ACC112 (cell line): Measurements from ENCODE around the gene SLC25A53.
"Not testable (repeated sequence)": the region's sequence is repeated elsewhere in the genome, so short reads cannot be mapped to it uniquely, and the experiment has no call there.

Source experiments
- H2AFZ ChIP-seq: fragments of 200-600 bp; sonication (generic); one replicate; pipeline ENCODE4 v1.6.0; 2017; ENCODE audit warnings: antibody characterized with exemption, low read length; ENCODE audit not compliant: unreplicated experiment
- H3K27ac ChIP-seq: fragments of 200-600 bp; sonication (generic); 2 replicates; pipeline ENCODE4 v1.5.1; 2014; ENCODE audit warnings: low read depth, mild to moderate bottlenecking, antibody characterized with exemption, low read length, moderate library complexity
- H3K27me3 ChIP-seq: fragments of 200-600 bp; sonication (generic); 2 replicates; pipeline ENCODE4 v1.6.1; 2014; ENCODE audit warnings: mild to moderate bottlenecking, antibody characterized with exemption, low read length, moderate library complexity, mixed read lengths; ENCODE audit not compliant: insufficient read depth
- H3K36me3 ChIP-seq: fragments of 200-600 bp; sonication (generic); 2 replicates; pipeline ENCODE4 v1.6.1; 2016; ENCODE audit warnings: mild to moderate bottlenecking, antibody characterized with exemption, low read length, moderate library complexity, mixed read lengths; ENCODE audit not compliant: insufficient read depth
- H3K4me1 ChIP-seq: fragments of 200-600 bp; sonication (generic); one replicate; pipeline ENCODE4 v1.6.1; 2016; ENCODE audit warnings: low read length, mixed read lengths; ENCODE audit not compliant: insufficient read depth, unreplicated experiment, control insufficient read depth
- H3K4me3 ChIP-seq: fragments of 200-600 bp; sonication (generic); 2 replicates; pipeline ENCODE4 v1.5.1; 2014; ENCODE audit warnings: mild to moderate bottlenecking, low read depth, low read length
- H3K79me2 ChIP-seq: fragments of 200-600 bp; sonication (generic); one replicate; pipeline ENCODE4 v1.6.0; 2016; ENCODE audit warnings: low read length; ENCODE audit not compliant: control insufficient read depth, unreplicated experiment, insufficient read depth

SLC25A53 gene

DNA sequence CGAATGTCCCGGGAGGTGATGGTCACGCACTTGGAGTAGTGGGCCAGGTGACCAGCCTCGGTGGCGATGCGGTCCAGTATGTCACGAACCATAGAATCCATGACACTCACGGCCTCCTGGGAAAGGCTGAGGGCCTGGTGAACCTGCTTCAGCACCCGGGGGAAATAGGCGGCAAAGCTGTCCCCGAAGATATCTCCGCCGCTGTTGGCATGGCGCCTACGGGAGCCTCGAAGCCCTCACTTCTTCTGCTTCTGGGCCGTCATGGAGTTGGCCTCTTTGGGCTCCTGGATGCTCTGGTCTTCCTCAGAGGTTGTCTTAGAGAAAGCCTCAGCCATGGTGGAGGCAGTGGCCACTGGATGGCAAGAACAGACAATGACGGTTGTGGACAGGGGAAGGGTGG lies 94.2 kb downstream of the SLC25A53 start:
- H3K79me2 ChIP-seq, H2AFZ ChIP-seq, H3K36me3 ChIP-seq, H3K27ac ChIP-seq, H3K27me3 ChIP-seq, H3K4me1 ChIP-seq, H3K4me3 ChIP-seq: not testable (repeated sequence)

DNA sequence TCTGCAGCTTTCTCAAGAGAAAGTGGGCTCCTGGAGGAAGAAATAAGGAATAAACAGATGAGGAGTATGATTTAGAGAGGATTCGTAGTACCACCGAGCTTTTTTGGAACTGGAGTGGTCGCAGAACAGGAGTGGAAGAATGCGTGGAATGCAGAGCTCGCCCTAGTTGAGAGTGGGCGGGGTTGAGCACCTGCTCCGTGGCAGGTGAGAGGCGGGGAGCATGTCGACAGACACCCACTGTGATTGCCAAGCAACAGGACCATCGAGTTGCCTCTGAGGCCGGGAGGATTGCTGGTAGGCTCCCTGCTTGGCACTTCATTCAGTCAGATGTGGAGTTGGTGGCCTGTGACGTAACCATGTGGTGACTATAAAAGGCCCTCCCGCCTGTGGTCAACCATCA lies 101.9 kb downstream of the SLC25A53 start:
- not testable (repeated sequence) for H3K27me3 ChIP-seq, H3K36me3 ChIP-seq

More for the DNA sequence above, 101.9 kb downstream of the SLC25A53 start:
- H3K4me1 ChIP-seq, H3K79me2 ChIP-seq, H3K27ac ChIP-seq, H3K4me3 ChIP-seq, H2AFZ ChIP-seq: not testable (repeated sequence)
